ENCODE data around the gene MAML3. TPM values are rescaled to one million over a fixed set of nuclear protein-coding genes. Genes with fewer than 3 reads are reported as not detected.

MAML3 gene
- total RNA-seq, 1 donor from 2014 or later = 8.1 TPM

GRCh38 chr4:140059159-140059558 lies 94.8 kb downstream of the MAML3 start:
- Mint-ChIP-seq H3K9me3 (ENCODE audit: unreplicated experiment) (no peaks in the 10 kb centered on the region), H3K27ac (ENCODE audit: unreplicated experiment) (peak overlapping the region; percentile 63), H3K4me1 (ENCODE audit: low read depth, unreplicated experiment) (peaks cover 60% of the 10 kb centered on the region), H3K27me3 (ENCODE audit: low read depth, unreplicated experiment) (no peaks in the 10 kb centered on the region), H3K4me3 (ENCODE audit: unreplicated experiment) (no peak overlapping the region), H3K36me3 (ENCODE audit: low read depth, unreplicated experiment) (no peaks in the 10 kb centered on the region)
- no peaks in the 10 kb centered on the region for H3K36me3 ChIP-seq (ENCODE audit: insufficient read depth, low read length)
- H3K27me3 ChIP-seq (ENCODE audit: insufficient read depth, low read length) = no peaks in the 10 kb centered on the region
- peaks cover 12% of the 10 kb centered on the region for H3K4me1 ChIP-seq (ENCODE audit: insufficient read depth, low read length)
- no peak overlapping the region for H3K4me3 ChIP-seq (ENCODE audit: insufficient read depth, low read depth, low read length)
- no peaks in the 10 kb centered on the region for H3K9me3 ChIP-seq (ENCODE audit: insufficient read depth, low read depth, low read length)
- no peak overlapping the region for H3K9ac ChIP-seq (ENCODE audit: low read length)
- H4K20me1 ChIP-seq (ENCODE audit: insufficient read depth, low read length) = no peaks in the 10 kb centered on the region
- DNase-seq (ENCODE audit: low read depth) (no peak), FAIRE-seq (no peak)
- no peak for TF ChIP-seq EZH2 (IDR thresholded peaks at IDR 0.05; ENCODE audit: insufficient read depth, low read length)
- no peak for TF ChIP-seq CTCF (IDR thresholded peaks at IDR 0.05; ENCODE audit: insufficient read depth, low read depth, low read length)
- H3K4me2 ChIP-seq (ENCODE audit: low read length) = no peak overlapping the region
- H3K79me2 ChIP-seq (ENCODE audit: insufficient read depth, low read length) = no peaks in the 10 kb centered on the region
- H2AFZ ChIP-seq (ENCODE audit: low read depth, low read length) = no peak overlapping the region
- H3K27ac ChIP-seq (ENCODE audit: low read depth, low read length) = no peak overlapping the region

- H4K20me1 ChIP-seq (ENCODE audit: insufficient read depth, low read length) = no peaks in the 10 kb centered on the region
- H3K27ac ChIP-seq (ENCODE audit: low read depth, low read length) = no peak overlapping the region
- no peak overlapping the region for H3K4me3 ChIP-seq (ENCODE audit: insufficient read depth, low read depth, low read length)
- no peaks in the 10 kb centered on the region for H3K27me3 ChIP-seq (ENCODE audit: insufficient read depth, low read length)
- H3K4me2 ChIP-seq (ENCODE audit: low read length) = no peak overlapping the region
- no peak overlapping the region for H2AFZ ChIP-seq (ENCODE audit: low read depth, low read length)
- Mint-ChIP-seq H3K36me3 (ENCODE audit: low read depth, unreplicated experiment) (no peaks in the 10 kb centered on the region), H3K4me3 (ENCODE audit: unreplicated experiment) (no peak overlapping the region), H3K27ac (ENCODE audit: unreplicated experiment) (peak overlapping the region; percentile 95), H3K9me3 (ENCODE audit: unreplicated experiment) (no peaks in the 10 kb centered on the region), H3K4me1 (ENCODE audit: low read depth, unreplicated experiment) (peaks cover 65% of the 10 kb centered on the region), H3K27me3 (ENCODE audit: low read depth, unreplicated experiment) (no peaks in the 10 kb centered on the region)
- TF ChIP-seq EZH2 (IDR thresholded peaks at IDR 0.05; ENCODE audit: insufficient read depth, low read length) = no peak
- no peak for TF ChIP-seq CTCF (IDR thresholded peaks at IDR 0.05; ENCODE audit: insufficient read depth, low read depth, low read length)
- no peak for FAIRE-seq
- no peak for DNase-seq (ENCODE audit: low read depth)
- peaks cover 12% of the 10 kb centered on the region for H3K4me1 ChIP-seq (ENCODE audit: insufficient read depth, low read length)
- no peaks in the 10 kb centered on the region for H3K9me3 ChIP-seq (ENCODE audit: insufficient read depth, low read depth, low read length)
- H3K79me2 ChIP-seq (ENCODE audit: insufficient read depth, low read length) = no peaks in the 10 kb centered on the region
- H3K36me3 ChIP-seq (ENCODE audit: insufficient read depth, low read length) = no peaks in the 10 kb centered on the region
- H3K9ac ChIP-seq (ENCODE audit: low read length) = no peak overlapping the region
Measured at GRCh38 chr4:140057701-140058100, 96.3 kb downstream of the MAML3 start.

GRCh38 chr4:140056015-140056414 lies 98.0 kb downstream of the MAML3 start:
- no peaks in the 10 kb centered on the region for H3K27me3 ChIP-seq (ENCODE audit: insufficient read depth, low read length)
- DNase-seq (ENCODE audit: low read depth) (no peak), FAIRE-seq (no peak)
- H3K4me3 Mint-ChIP-seq (ENCODE audit: unreplicated experiment) = no peak overlapping the region
- H4K20me1 ChIP-seq (ENCODE audit: insufficient read depth, low read length) = no peaks in the 10 kb centered on the region
- no peaks in the 10 kb centered on the region for H3K36me3 ChIP-seq (ENCODE audit: insufficient read depth, low read length)
- TF ChIP-seq CTCF (IDR thresholded peaks at IDR 0.05; ENCODE audit: insufficient read depth, low read depth, low read length) = no peak
- no peak for TF ChIP-seq EZH2 (IDR thresholded peaks at IDR 0.05; ENCODE audit: insufficient read depth, low read length)
- no peaks in the 10 kb centered on the region for H3K27me3 Mint-ChIP-seq (ENCODE audit: low read depth, unreplicated experiment)
- peaks cover 52% of the 10 kb centered on the region for H3K4me1 Mint-ChIP-seq (ENCODE audit: low read depth, unreplicated experiment)
- peaks cover 4% of the 10 kb centered on the region for H3K4me1 ChIP-seq (ENCODE audit: insufficient read depth, low read length)
- H3K9me3 Mint-ChIP-seq (ENCODE audit: unreplicated experiment) = no peaks in the 10 kb centered on the region
- H3K36me3 Mint-ChIP-seq (ENCODE audit: low read depth, unreplicated experiment) = no peaks in the 10 kb centered on the region
- no peak overlapping the region for H3K4me3 ChIP-seq (ENCODE audit: insufficient read depth, low read depth, low read length)
- no peak overlapping the region for H3K27ac Mint-ChIP-seq (ENCODE audit: unreplicated experiment)
- H3K9ac ChIP-seq (ENCODE audit: low read length) = no peak overlapping the region
- no peak overlapping the region for H3K4me2 ChIP-seq (ENCODE audit: low read length)
- H3K79me2 ChIP-seq (ENCODE audit: insufficient read depth, low read length) = no peaks in the 10 kb centered on the region
- H3K9me3 ChIP-seq (ENCODE audit: insufficient read depth, low read depth, low read length) = no peaks in the 10 kb centered on the region
- no peak overlapping the region for H2AFZ ChIP-seq (ENCODE audit: low read depth, low read length)
- H3K27ac ChIP-seq (ENCODE audit: low read depth, low read length) = no peak overlapping the region

Data from astrocyte (in vitro differentiated cells and primary cell).